NCI-H526 (cell line): ENCODE data around the gene BNIP2.
A peak's percentile ranks its signal among the peaks of the same experiment; 100 is the strongest.

ENCODE experiments used
- DNase-seq, 2 experiments: peaks; one replicate each; lab custom pipeline; 2025; lab: John Stamatoyannopoulos, UW

The BNIP2 gene

GRCh38 chr15:59632714-59633113, 56.4 kb downstream of the BNIP2 start:
- peak; percentile 15 to 53 for DNase-seq

GRCh38 chr15:59622289-59622688, 66.8 kb downstream of the BNIP2 start:
- DNase-seq, result peak; percentile 5 to 66

GRCh38 chr15:59618406-59618805, 70.7 kb downstream of the BNIP2 start:
- no peak for DNase-seq

GRCh38 chr15:59616379-59616778, 72.7 kb downstream of the BNIP2 start:
- peak; percentile 26 to 48 for DNase-seq

GRCh38 chr15:59615661-59616060, 73.5 kb downstream of the BNIP2 start:
- DNase-seq, result no peak

- no peak for DNase-seq
Measured at GRCh38 chr15:59614153-59614552, 75.0 kb downstream of the BNIP2 start.

GRCh38 chr15:59611276-59612260, 77.6 kb downstream of the BNIP2 start, which contains the start of gene GCNT3:
Gene GCNT3, plus strand, starts transcription at chr15:59611783. Its CDS starts 6,456 bp downstream, at chr15:59618239.
- peak; percentile 18 to 33 for DNase-seq

- no peak for DNase-seq
Measured at GRCh38 chr15:59609730-59610712, 79.1 kb downstream of the BNIP2 start.
